Stimulated activated CD4-positive, alpha-beta T cell treated with anti-CD3 and anti-CD28 coated beads, Interleukin-12 subunit alpha, Interleukin-12 subunit beta, amount 100 ng/mL, for 24 hours (primary cell): ENCODE data around the gene REV3L.
"Not testable (repeated sequence)": the region's sequence is repeated elsewhere in the genome, so short reads cannot be mapped to it uniquely, and the experiment has no call there.

Source experiments
- DNase-seq, 2 experiments: peaks; one replicate each; pipeline ENCODE4 v3.0.0-alpha.2; 2020; ENCODE audit warnings: low read depth in 2 of 2

REV3L gene, protein sequence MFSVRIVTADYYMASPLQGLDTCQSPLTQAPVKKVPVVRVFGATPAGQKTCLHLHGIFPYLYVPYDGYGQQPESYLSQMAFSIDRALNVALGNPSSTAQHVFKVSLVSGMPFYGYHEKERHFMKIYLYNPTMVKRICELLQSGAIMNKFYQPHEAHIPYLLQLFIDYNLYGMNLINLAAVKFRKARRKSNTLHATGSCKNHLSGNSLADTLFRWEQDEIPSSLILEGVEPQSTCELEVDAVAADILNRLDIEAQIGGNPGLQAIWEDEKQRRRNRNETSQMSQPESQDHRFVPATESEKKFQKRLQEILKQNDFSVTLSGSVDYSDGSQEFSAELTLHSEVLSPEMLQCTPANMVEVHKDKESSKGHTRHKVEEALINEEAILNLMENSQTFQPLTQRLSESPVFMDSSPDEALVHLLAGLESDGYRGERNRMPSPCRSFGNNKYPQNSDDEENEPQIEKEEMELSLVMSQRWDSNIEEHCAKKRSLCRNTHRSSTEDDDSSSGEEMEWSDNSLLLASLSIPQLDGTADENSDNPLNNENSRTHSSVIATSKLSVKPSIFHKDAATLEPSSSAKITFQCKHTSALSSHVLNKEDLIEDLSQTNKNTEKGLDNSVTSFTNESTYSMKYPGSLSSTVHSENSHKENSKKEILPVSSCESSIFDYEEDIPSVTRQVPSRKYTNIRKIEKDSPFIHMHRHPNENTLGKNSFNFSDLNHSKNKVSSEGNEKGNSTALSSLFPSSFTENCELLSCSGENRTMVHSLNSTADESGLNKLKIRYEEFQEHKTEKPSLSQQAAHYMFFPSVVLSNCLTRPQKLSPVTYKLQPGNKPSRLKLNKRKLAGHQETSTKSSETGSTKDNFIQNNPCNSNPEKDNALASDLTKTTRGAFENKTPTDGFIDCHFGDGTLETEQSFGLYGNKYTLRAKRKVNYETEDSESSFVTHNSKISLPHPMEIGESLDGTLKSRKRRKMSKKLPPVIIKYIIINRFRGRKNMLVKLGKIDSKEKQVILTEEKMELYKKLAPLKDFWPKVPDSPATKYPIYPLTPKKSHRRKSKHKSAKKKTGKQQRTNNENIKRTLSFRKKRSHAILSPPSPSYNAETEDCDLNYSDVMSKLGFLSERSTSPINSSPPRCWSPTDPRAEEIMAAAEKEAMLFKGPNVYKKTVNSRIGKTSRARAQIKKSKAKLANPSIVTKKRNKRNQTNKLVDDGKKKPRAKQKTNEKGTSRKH (N-terminal part only)

DNA sequence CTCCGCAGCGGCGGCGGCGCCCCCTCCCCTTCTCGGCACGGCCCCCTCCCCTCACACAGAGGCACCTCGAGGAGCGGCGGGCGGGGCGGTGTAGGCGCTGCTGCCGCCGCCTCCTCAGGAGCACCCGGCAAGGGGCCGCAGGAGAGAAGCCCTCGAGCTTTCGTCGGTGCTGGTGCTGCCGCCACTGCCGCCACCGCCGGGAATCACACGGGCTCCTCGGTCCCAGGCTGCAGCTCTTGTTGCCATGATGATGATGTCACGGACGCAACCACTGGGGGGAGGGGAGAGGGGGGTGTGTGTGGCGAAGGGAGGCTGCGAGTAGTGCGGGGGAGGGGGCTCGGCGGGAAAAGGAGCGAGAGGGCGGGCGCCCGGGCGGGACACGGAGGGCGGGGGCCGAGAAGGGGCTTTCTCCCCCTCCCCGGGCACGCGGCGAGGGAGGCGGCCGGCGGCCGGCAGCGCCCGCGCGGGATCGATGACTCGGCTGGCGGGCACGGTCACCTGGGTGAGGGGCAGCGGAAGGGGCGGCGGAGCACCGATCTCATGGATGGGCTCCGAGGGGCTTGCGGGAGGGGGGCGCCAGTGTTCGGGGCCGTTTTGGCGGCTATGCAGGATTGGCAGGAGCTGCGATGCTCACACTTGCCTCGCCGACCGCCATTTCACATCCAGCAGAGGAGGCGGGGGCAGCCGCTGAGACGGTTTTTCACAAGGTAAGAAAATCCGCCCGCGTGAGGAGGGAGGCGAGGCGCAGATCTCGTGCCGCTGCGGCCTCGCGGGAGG is at the start of gene REV3L:
Gene REV3L, minus strand, starts transcription at position 260 of the 777 bp plus-strand sequence. CDS start 330 bp downstream, outside the sequence.
- DNase-seq, result peak; percentile 78 to 88

DNA sequence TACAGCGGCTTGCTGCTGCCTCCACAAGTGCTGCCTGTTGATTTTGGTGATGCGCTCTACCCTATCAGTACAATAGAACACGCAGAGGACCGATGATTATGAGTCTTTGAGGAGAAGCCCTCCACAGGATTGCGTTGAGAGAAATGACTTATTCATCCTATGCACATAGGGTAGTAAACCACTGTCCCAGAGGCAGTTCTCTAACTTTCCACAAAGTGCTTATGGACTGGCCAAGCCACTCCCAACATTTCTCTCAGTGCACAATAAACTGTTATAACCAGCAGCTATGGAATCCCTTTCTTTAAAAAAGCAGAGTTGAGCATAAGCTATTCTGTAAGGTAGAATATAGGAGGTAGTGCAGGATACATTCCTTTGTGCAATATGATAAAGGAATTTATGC is 48.2 kb upstream of the REV3L start:
- DNase-seq, result no peak

DNA sequence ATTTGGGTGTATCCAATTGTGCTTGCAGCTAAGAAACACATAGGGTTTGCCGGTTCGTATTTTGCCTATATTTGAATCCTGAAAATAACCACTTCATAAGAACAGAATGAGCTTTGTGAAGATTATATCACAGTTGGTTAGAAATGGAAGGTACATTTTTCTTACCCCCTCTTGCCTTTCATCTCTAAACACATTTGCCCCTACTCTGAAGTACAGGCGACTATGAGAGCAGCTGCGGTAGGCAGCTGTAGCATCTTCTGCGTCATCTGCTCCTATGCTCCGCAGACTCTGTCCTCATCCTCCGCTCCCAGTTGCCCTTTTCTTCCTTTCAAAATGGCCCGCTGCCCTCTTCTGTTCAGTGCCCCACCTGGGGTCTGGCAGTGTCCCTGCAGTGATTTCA is 47.6 kb upstream of the REV3L start:
- no peak for DNase-seq

DNA sequence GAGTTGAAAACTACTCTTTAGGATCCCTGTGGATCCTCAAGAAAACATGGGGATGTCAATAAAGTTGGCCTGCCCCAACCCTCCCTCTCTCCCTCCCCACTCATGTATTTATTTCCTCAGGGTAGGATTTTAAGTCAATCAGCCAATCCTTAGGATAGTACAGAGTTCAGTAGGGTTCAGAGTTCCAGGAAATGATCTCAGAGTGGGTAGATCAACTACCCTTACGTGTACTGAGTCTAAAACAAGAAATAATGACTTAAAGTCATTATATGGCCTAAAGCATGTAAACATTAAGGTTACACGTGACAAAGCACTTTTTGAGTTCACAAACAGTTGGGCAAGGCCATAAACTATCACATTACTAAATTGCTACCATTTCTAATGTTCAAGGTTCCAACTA is 47.2 kb upstream of the REV3L start:
- no peak for DNase-seq

DNA sequence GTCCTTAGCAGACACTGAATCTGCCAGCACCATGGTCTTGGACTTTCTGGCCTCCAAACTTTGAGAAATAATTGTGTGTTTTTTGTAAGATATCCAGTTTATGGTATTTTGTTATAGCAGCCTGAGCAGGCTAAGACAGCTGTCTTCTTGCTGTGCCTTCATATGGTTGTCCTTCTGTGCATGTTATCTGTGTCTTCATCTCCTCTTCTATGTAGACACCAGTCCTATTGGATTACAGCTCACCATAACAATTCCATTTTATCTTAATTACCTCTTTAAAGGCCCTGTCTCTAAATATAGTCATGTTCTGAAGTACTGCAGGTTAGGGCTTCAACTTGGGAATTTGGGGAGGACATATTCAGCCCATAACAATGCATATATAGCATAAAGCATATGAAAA is 44.3 kb upstream of the REV3L start:
- DNase-seq, result no peak

DNA sequence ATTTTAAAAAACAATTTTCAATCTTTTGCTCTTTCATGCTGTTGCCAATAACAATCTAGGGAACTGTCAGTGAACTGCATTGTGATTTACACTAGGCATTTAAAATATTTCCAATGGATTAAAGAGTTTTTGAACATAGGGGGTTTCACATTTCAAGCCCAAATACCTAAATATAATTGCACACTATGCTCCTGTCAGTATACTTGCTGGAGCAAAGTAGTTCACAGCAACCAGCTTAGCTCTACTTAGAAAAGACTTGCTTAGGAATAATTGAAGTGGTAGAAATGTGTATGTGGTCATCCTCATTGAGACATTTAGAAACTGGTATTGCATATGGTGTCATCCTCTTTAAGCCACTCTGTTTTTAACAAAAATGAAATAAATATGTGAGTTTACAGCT is 41.7 kb upstream of the REV3L start:
- no peak for DNase-seq

DNA sequence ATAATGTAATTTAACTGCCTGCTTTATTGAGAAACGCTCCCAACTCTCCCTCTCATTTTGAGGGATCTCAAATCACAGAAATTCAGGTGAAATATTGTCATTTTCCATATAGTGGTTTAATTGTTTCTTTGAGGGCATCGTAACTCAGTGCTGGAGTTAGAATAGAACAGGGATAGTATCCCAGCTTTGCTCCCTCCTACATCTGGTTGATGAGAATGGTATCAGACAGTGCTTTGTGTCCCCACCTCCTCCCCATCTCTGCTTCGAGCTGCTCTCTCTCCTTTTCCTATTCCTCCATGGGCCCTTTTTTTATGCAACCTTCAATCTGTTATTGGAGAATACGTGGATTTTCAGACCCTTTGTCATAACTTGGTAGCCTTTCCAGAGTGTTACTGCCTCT is 41.2 kb upstream of the REV3L start:
- DNase-seq, result no peak

DNA sequence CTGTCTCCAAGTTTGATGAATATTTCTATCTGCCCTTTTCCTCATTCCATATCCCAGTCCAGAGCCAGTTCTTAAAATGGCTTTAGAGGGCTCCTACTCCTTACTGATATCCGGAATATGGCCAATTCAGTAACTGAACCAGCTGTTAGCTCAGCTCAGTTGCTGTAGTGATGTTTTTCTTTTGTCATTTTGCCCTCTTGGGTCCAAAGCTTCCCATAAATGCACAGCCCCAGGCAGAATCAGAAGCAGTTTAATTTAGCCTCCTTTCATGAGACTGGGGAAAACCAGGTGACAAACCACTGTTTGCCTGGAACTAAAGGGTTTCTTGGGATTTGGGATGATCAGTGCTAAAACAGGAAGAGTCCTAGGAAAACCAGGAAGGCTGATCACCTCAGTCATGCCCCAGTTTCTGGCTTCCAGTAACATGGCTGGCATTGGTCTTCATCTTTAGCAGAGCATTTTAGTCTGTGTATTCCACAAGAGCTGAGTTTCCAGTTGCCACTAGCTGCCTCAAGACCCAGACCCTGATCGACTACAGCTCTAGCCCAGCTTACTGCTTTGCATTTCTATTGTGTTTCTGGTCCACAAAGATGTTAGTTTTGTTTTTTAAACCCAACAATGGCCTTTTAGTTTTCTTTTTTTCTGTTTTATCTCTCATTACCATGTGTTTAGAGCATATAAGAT is 40.6 kb upstream of the REV3L start:
- DNase-seq, result no peak

DNA sequence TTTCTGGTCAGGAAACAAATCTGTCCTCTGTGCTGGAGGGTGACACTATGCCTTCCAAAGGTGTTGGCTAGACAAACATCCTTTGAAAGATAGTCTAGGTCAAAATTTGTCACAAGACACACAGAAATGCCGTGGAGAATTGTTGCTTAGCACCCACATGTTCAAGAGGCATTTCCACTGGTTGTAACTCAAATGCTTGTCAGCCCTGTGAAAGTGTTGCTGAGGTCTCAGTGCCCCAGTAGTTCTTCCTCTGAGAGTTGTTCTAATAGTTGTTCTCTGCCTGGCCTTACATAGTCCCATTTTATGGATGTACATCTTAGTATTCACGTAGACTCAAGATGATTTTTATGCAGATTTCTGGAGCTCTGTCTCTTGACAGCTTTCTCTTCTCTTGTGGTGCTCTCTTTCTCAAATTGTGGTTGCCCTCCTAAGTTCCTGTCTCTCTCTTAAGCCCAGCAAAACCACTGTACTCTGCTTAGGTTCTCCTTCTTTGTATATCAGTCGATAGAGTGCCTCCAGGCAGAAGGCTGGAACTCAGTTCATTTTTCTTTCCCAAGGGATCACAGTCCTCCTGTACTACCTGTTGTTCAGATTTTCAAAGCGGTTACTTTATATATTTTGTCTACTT is 39.5 kb upstream of the REV3L start:
- DNase-seq, result no peak

DNA sequence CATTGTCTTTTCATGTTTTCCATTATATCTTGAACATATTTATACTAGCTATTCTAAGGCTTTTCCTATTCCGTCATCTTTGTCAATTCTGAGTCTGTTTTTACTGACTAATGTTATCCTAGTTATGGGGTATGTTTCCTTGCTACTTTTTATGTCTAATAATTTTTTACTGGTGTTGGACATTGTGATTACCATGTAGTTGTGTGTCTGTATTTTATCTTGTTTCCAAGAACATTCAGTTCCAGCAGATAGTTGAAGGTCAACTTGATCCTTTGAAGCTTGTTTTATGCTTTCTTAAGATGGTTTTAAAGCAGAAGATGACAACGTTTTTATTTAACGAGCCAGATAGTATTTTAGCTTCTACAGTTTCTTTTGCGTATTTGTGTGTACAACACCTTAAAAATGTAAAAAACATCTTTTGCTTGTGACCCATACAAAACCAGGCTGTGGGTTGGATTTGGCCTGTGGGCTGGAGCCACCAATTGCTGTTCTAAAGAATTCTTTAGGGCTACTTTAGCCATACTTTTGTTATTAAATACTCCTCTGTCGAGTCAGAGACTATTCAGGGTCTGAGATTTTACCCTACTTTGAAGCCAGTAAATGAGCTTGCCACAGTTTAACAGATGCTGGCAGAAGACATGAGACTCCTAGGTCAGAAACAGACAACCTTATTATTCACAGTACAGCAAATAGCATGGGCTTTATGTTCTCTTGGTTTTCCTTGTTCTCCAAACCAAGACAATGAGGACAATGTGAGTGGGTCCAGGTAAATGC is 38.7 kb upstream of the REV3L start:
- no peak for DNase-seq

DNA sequence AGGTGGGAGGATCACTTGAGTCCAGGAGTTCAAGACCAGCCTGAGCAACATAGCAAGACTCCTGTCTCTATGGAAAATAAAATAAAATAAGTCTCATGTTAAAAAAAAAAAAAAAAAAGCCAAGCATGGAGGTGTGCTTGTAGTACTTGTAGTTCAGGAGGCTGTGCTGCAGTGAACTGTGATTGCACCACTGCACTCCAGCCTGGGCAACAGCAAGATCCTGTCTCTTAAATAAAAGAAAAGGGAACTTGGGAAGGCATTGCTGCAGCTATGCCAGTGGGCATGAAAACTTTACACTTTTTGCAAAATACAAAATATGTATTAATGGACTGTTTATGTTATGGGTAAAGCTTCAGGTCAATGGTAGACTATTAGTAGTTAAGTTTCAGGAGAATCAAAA is 37.5 kb upstream of the REV3L start:
- DNase-seq, result no peak

DNA sequence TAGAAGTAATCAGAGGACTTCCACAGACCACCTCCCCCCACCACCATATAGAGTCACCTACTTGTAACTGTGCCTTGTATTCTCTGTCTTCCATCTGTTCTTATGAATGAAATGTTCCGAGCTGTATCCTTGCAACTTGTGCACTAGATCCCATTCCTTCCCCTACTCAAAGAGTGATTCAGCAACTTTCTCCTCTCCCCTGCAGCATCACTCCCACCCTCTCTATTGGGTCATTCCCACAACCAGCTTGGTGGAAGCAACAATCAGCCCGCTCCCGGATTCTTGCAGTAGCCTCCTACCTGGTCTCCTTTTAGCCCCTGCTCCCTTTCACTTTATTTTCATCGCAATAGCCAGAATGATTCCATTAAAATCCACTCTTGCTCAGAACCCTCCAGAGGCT is 34.9 kb upstream of the REV3L start:
- DNase-seq, result no peak

DNA sequence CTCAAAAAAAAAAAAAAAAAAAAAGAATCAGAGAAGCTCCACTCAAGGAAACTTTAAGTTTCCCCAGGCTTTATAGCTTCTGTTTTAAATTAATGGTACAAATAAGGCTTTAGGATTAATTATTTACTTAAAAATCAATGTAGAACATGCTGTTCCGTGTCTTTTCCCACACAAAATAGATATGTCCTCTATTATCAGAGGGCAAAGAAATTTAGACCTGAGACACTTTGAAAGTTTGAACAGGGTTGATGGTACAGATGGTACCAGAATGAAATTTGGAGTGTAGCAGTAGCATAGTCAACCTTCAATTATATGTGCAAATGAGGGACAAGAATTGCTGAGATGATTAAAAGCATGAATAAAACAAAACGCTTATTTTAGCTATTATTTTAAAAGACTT is 32.2 kb upstream of the REV3L start:
- no peak for DNase-seq

DNA sequence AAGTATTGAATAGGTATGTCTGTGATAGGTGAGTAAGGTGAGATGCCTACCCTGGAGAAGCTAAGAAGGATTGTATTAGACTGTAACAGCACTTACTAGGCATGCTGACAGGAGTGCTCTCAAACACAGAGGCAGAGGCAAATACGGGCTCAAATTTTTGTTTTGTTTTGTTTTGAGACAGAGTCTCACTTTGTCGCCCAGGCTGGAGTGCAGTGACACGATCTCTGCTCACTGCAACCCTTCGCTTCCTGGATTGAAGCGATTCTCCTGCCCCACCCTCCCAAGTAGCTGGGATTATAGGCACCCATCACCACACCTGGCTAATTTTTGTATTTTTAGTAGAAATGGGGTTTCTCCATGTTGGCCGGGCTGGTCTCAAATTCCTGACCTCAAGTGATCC is 31.5 kb upstream of the REV3L start:
- not testable (repeated sequence) for DNase-seq

DNA sequence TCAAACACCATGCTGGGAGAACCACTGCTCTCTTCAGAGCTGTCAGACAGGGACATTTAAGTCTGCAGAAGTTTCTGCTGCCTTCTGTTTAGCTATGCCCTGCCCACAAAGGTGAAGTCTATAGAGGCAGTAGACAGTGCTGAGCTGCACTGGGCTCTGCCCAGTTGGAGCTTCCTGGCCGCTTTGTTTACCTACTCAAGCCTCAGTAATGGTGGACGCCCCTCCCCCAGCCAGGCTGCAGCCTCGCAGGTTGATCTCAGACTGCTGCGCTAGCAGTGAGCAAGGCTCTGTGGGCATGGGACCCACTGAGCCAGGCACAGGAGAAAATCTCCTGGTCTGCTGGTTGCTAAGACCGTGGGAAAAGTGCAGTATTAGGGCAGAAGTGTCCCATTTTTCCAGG is 24.2 kb upstream of the REV3L start:
- DNase-seq, result not testable (repeated sequence)

DNA sequence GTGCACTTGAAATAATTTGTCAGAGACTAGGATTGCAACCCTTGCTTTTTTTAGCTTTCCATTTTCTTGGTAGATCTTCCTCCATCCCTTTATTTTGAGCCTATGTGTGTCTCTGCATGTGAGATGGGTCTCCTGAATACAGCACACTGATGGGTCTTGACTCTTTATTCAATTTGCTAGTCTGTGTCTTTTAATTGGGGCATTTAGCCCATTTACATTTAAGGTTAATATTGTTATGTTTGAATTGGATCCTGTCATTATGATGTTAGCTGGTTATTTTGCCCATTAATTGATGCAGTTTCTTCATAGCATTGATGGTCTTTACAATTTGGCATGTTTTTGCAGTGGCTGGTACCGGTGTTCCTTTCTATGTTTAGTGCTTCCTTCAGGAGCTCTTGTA is 22.5 kb upstream of the REV3L start:
- DNase-seq, result not testable (repeated sequence)

DNA sequence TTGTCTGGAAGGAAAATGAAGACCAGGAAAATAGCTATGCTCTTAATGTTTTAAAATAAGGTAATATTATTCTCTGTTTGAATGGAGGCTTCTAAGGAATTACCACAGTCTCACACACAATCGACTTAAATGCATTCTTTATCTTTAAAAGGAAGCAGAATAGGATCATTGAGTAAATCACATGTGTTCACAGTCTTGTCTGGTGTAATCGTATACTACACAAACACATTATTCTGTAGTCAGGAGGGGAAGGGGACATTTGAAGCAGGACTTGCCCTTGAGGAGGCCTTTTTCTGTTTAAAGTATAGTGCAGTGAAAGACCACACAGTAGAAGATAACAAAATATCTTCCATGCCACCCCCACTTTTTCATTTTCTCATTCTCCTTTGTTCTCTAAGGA is 20.6 kb upstream of the REV3L start:
- DNase-seq, result no peak

DNA sequence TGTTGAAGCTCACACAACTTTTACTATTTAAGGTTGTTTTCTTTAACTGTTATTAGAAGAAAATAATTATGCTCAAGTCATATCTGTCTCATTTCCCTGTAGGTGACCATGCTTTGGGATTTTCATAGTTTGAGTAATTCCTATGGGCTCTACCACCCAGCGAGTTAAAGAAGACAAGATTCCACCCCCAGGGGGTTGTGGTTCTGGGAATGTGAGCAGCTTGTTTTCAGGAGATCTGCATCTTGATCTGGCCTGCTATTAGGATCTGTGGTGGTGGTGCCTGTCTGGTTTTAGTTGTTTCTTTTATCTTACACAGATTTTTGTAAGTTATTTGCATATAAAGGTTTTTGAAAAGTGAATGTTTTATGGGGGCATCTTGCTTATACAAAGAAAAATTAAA is 20.2 kb upstream of the REV3L start:
- no peak for DNase-seq

DNA sequence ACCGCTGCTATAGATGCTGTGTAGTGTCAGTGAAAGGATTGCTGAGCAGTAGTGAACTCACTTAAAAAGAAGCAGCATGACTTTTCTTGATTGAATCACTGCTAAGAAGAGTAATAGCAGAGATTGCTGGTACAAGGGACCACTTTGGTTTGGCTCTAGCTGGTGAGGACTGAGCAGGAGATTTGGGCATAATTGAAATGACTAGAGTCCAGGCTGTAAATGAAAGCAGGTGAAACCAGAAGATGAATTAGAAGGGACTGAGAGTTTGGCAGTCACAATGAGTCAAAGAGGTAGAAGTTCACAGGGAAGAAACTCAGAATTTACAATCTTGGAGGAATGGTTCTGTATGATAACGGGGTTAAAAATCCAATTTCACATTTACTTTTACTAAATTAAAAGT is 19.1 kb upstream of the REV3L start:
- no peak for DNase-seq
